ENCODE measurements around the gene DAND5. TPM values are rescaled to one million over a fixed set of nuclear protein-coding genes. Genes with fewer than 3 reads are reported as not detected.

Gene DAND5
- polyA plus RNA-seq, 1 of the 3 experiments (the other 2 are of a cell fraction) = 1.0 TPM

GRCh38 chr19:12991296-12991695 is 21.9 kb downstream of the DAND5 start:
- Histone ChIP-seq H3K4me1 (ENCODE audit: control insufficient read depth in 1 of 2, insufficient read depth in 2 of 2, low read depth in 1 of 2, low read length in 1 of 2) (peaks cover 0 to 8% of the 10 kb centered on the region in 2 experiments; a peak in 1 of 4 replicates), H3K27me3 (ENCODE audit: insufficient read depth) (no peaks in the 10 kb centered on the region), H3K79me2 (ENCODE audit: insufficient read depth) (peaks cover 1% of the 10 kb centered on the region; the same call in 1 of the 2 replicates), H4K20me1 (ENCODE audit: insufficient read depth) (no peaks in the 10 kb centered on the region), H3K36me3 (replicated peaks in 1 of 2; ENCODE audit: control insufficient read depth in 1 of 2, insufficient read depth in 2 of 2, low read length in 1 of 2) (no peaks in the 10 kb centered on the region), H3K9ac (no peak overlapping the region), H3K9me3 (no peaks in the 10 kb centered on the region), H3K4me3 (ENCODE audit: low read depth in 2 of 2, low read length in 1 of 2) (no peak overlapping the region), H3K9me2 (no peaks in the 10 kb centered on the region), H3K4me2 (no peak overlapping the region), H2AFZ (ENCODE audit: low read depth) (no peak overlapping the region), H3F3A (replicated peaks; ENCODE audit: insufficient read depth) (peaks cover 6% of the 10 kb centered on the region), H3K27ac (ENCODE audit: low read depth in 2 of 2, low read length in 1 of 2) (no peak overlapping the region)
- ChIA-PET CTCF (interaction anchor here (1.1 to 3.6 kb wide), 2 partner anchors 26 to 88 kb away, joined by 3 to 14 read pairs; no protein-coding TSS in a partner anchor), POLR2A (no interaction called here)
- TF ChIP-seq FOXM1 (IDR thresholded peaks at IDR 0.05; ENCODE audit: low read depth) (no peak), MAX (IDR thresholded peaks at IDR 0.05; ENCODE audit: low read depth) (no peak), MEF2A (IDR thresholded peaks at IDR 0.05; ENCODE audit: borderline replicate concordance, low read depth) (no peak), MXI1 (IDR thresholded peaks at IDR 0.05; ENCODE audit: low read depth, low read length) (no peak)
- DNase-seq = no peak
- 94% methylated on average over 5 of the region's 5 CpGs for WGBS (ENCODE audit: low lambda C conversion rate)

DNA sequence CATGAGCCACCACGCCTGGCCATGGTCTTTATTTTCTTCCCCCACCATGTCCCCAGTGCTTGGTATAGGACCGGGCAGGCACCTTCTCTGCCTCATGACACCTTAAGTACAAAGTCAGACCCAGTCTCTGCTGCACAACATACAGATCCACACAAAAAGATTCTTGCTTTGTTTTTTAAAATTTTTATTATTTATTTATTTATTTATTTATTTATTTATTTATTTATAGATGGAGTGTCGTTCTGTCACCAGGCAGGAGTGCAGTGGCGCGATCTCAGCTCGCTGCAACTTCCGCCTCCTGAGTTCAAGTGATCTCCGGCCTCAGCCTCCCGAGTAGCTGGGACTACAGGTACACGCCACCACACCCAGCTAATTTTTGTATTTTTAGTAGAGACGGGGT is 23.4 kb downstream of the DAND5 start:
- no peak overlapping the region for H2AFZ ChIP-seq (ENCODE audit: low read depth)
- DNase-seq = no peak
- H3K9me2 ChIP-seq = no peaks in the 10 kb centered on the region
- H3K9me3 ChIP-seq = no peaks in the 10 kb centered on the region
- ChIA-PET CTCF (interaction anchor here (0.7 to 3.6 kb wide), 7 partner anchors 9 to 102 kb away, joined by 3 to 14 read pairs (median 4); no protein-coding TSS in a partner anchor), POLR2A (interaction anchor here (1.3 kb wide), 1 partner anchor 63 kb away, joined by 3 read pairs; no protein-coding TSS in a partner anchor)
- no peaks in the 10 kb centered on the region for H3K27me3 ChIP-seq (ENCODE audit: insufficient read depth)
- H3K79me2 ChIP-seq (ENCODE audit: insufficient read depth) = peaks cover 15% of the 10 kb centered on the region
- H3K4me2 ChIP-seq = no peak overlapping the region
- H3K36me3 ChIP-seq (replicated peaks in 1 of 2; ENCODE audit: control insufficient read depth in 1 of 2, insufficient read depth in 2 of 2, low read length in 1 of 2) = no peaks in the 10 kb centered on the region
- H3K9ac ChIP-seq = no peak overlapping the region
- H3K4me1 ChIP-seq (ENCODE audit: control insufficient read depth in 1 of 2, insufficient read depth in 2 of 2, low read depth in 1 of 2, low read length in 1 of 2) = peaks cover 0 to 17% of the 10 kb centered on the region in 2 experiments; a peak in 1 of 4 replicates
- no peak overlapping the region for H3K27ac ChIP-seq (ENCODE audit: low read depth in 2 of 2, low read length in 1 of 2)
- no peak overlapping the region for H3K4me3 ChIP-seq (ENCODE audit: low read depth in 2 of 2, low read length in 1 of 2)
- H4K20me1 ChIP-seq (ENCODE audit: insufficient read depth) = no peaks in the 10 kb centered on the region
- WGBS (ENCODE audit: low lambda C conversion rate) = 98% methylated on average over 11 of the region's 11 CpGs
- H3F3A ChIP-seq (replicated peaks; ENCODE audit: insufficient read depth) = peaks cover 6% of the 10 kb centered on the region
- TF ChIP-seq, protein P1, sequence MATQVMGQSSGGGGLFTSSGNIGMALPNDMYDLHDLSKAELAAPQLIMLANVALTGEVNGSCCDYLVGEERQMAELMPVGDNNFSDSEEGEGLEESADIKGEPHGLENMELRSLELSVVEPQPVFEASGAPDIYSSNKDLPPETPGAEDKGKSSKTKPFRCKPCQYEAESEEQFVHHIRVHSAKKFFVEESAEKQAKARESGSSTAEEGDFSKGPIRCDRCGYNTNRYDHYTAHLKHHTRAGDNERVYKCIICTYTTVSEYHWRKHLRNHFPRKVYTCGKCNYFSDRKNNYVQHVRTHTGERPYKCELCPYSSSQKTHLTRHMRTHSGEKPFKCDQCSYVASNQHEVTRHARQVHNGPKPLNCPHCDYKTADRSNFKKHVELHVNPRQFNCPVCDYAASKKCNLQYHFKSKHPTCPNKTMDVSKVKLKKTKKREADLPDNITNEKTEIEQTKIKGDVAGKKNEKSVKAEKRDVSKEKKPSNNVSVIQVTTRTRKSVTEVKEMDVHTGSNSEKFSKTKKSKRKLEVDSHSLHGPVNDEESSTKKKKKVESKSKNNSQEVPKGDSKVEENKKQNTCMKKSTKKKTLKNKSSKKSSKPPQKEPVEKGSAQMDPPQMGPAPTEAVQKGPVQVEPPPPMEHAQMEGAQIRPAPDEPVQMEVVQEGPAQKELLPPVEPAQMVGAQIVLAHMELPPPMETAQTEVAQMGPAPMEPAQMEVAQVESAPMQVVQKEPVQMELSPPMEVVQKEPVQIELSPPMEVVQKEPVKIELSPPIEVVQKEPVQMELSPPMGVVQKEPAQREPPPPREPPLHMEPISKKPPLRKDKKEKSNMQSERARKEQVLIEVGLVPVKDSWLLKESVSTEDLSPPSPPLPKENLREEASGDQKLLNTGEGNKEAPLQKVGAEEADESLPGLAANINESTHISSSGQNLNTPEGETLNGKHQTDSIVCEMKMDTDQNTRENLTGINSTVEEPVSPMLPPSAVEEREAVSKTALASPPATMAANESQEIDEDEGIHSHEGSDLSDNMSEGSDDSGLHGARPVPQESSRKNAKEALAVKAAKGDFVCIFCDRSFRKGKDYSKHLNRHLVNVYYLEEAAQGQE (IDR thresholded peaks at IDR 0.05; ENCODE audit: low read depth, low read length) = no peak
- TF ChIP-seq TAF1 (IDR thresholded peaks at IDR 0.05; ENCODE audit: borderline replicate concordance, low read depth, low read length) = no peak
- TF ChIP-seq, protein P2, sequence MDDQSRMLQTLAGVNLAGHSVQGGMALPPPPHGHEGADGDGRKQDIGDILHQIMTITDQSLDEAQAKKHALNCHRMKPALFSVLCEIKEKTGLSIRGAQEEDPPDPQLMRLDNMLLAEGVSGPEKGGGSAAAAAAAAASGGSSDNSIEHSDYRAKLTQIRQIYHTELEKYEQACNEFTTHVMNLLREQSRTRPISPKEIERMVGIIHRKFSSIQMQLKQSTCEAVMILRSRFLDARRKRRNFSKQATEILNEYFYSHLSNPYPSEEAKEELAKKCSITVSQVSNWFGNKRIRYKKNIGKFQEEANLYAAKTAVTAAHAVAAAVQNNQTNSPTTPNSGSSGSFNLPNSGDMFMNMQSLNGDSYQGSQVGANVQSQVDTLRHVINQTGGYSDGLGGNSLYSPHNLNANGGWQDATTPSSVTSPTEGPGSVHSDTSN (IDR thresholded peaks at IDR 0.05) = no peak
- TF ChIP-seq CHD2 (IDR thresholded peaks at IDR 0.05; ENCODE audit: low read length, partially characterized antibody) = no peak
- TF ChIP-seq CTCF (IDR thresholded peaks at IDR 0.05) = no peak
- no peak for TF ChIP-seq FOSL2 (IDR thresholded peaks at IDR 0.05; ENCODE audit: borderline replicate concordance, low read depth)
- TF ChIP-seq NRF1 (IDR thresholded peaks at IDR 0.05; ENCODE audit: low read depth, low read length) = no peak
- no peak for TF ChIP-seq JUND (IDR thresholded peaks at IDR 0.05)
- no peak for TF ChIP-seq RAD21 (IDR thresholded peaks at IDR 0.05; ENCODE audit: low read length)
- TF ChIP-seq TCF12 (IDR thresholded peaks at IDR 0.05) = no peak
- TF ChIP-seq NFIC (IDR thresholded peaks at IDR 0.05; ENCODE audit: borderline replicate concordance) = no peak
- TF ChIP-seq, protein P3, sequence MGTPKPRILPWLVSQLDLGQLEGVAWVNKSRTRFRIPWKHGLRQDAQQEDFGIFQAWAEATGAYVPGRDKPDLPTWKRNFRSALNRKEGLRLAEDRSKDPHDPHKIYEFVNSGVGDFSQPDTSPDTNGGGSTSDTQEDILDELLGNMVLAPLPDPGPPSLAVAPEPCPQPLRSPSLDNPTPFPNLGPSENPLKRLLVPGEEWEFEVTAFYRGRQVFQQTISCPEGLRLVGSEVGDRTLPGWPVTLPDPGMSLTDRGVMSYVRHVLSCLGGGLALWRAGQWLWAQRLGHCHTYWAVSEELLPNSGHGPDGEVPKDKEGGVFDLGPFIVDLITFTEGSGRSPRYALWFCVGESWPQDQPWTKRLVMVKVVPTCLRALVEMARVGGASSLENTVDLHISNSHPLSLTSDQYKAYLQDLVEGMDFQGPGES (IDR thresholded peaks at IDR 0.05; ENCODE audit: low read depth, low read length) = no peak
- no peak for TF ChIP-seq RFX5 (IDR thresholded peaks at IDR 0.05; ENCODE audit: low read length)
- no peak for TF ChIP-seq POLR2AphosphoS5 (IDR thresholded peaks at IDR 0.05; ENCODE audit: low read depth, low read length)
- no peak for TF ChIP-seq RCOR1 (IDR thresholded peaks at IDR 0.05; ENCODE audit: low read length)
- no peak for TF ChIP-seq YY1 (IDR thresholded peaks at IDR 0.05; ENCODE audit: low read depth)

Data from SK-N-SH (cell line).